ENCODE measurements around the gene PALLD. TPM values are rescaled to one million over a fixed set of nuclear protein-coding genes. Genes with fewer than 3 reads are reported as not detected.

Gene PALLD
- total RNA-seq, 4 donors from 2014 or later = 93.3 to 214 (median 174) TPM

- Histone ChIP-seq H3K36me3 (no peaks in the 10 kb centered on the region), H3K27ac (peak overlapping the region; percentile 1 to 85 (median 70)), H3K4me3 (peak overlapping the region in 1 of 4 donors; percentile 21), H3K9me3 (no peaks in the 10 kb centered on the region), H3K4me1 (peaks cover 0 to 80% (median 24%) of the 10 kb centered on the region in 4 donors), H3K27me3 (no peaks in the 10 kb centered on the region)
- DNase-seq (ENCODE audit: low spot score in 2 of 2) = no peak
- TF ChIP-seq POLR2A (IDR thresholded peaks at IDR 0.05) = no peak
- peak in 1 of 2 donors; percentile 18 for TF ChIP-seq EP300 (IDR thresholded peaks at IDR 0.05)
- 4 to 8% methylated on average over 10 of the region's 10 CpGs for WGBS, 2 donors
Observed at GRCh38 chr4:168849030-168849675, 352.3 kb downstream of the PALLD start.

- Histone ChIP-seq H3K4me1 (peaks cover 0 to 80% (median 20%) of the 10 kb centered on the region in 4 donors), H3K27me3 (no peaks in the 10 kb centered on the region), H3K36me3 (no peaks in the 10 kb centered on the region), H3K27ac (peak overlapping the region in 2 of 4 donors; percentile 78 to 85), H3K9me3 (no peaks in the 10 kb centered on the region), H3K4me3 (no peak overlapping the region)
- no peak for TF ChIP-seq CTCF (IDR thresholded peaks at IDR 0.05)
- no peak for TF ChIP-seq EP300 (IDR thresholded peaks at IDR 0.05)
- TF ChIP-seq POLR2A (IDR thresholded peaks at IDR 0.05) = no peak
- 74 to 78% methylated on average over 3 of the region's 3 CpGs for WGBS, 2 donors
- DNase-seq (ENCODE audit: low spot score in 2 of 2) = no peak
Observed at GRCh38 chr4:168849997-168850396, 353.1 kb downstream of the PALLD start.

- H3K27ac ChIP-seq = no peak overlapping the region
- DNase-seq (ENCODE audit: low spot score in 2 of 2) = no peak
- no peaks in the 10 kb centered on the region for H3K27me3 ChIP-seq
- no peaks in the 10 kb centered on the region for H3K36me3 ChIP-seq
- no peak overlapping the region for H3K4me3 ChIP-seq
- H3K9me3 ChIP-seq = no peaks in the 10 kb centered on the region
- WGBS, 2 donors = 92 to 96% methylated on average over 3 of the region's 3 CpGs
- TF ChIP-seq EP300 (IDR thresholded peaks at IDR 0.05) (no peak), POLR2A (IDR thresholded peaks at IDR 0.05) (no peak), CTCF (IDR thresholded peaks at IDR 0.05) (no peak)
- H3K4me1 ChIP-seq = peaks cover 0 to 73% (median 22%) of the 10 kb centered on the region in 4 donors
Observed at GRCh38 chr4:168852387-168852786, 355.5 kb downstream of the PALLD start.

- Histone ChIP-seq H3K36me3 (no peaks in the 10 kb centered on the region), H3K4me1 (peaks cover 0 to 75% (median 25%) of the 10 kb centered on the region in 4 donors), H3K4me3 (no peak overlapping the region), H3K27me3 (no peaks in the 10 kb centered on the region), H3K9me3 (no peaks in the 10 kb centered on the region), H3K27ac (peak overlapping the region in 3 of 4 donors; percentile 40 to 72 (median 69))
- TF ChIP-seq EP300 (IDR thresholded peaks at IDR 0.05) = no peak
- no peak for TF ChIP-seq POLR2A (IDR thresholded peaks at IDR 0.05)
- TF ChIP-seq CTCF (IDR thresholded peaks at IDR 0.05) = no peak
- DNase-seq (ENCODE audit: low spot score in 2 of 2) = no peak
- WGBS, 2 donors = 79% methylated on average over 6 of the region's 6 CpGs
Observed at GRCh38 chr4:168852933-168853713, 356.3 kb downstream of the PALLD start.

- H3K36me3 ChIP-seq = no peaks in the 10 kb centered on the region
- DNase-seq (ENCODE audit: low spot score in 2 of 2) = no peak
- H3K4me3 ChIP-seq = no peak overlapping the region
- TF ChIP-seq CTCF (IDR thresholded peaks at IDR 0.05) = no peak
- TF ChIP-seq EP300 (IDR thresholded peaks at IDR 0.05) = no peak
- TF ChIP-seq POLR2A (IDR thresholded peaks at IDR 0.05) = no peak
- WGBS, 2 donors = 83 to 84% methylated on average over 4 of the region's 4 CpGs
- H3K4me1 ChIP-seq = peaks cover 0 to 74% (median 25%) of the 10 kb centered on the region in 4 donors
- peak overlapping the region in 3 of 4 donors; percentile 40 to 72 (median 69) for H3K27ac ChIP-seq
- H3K27me3 ChIP-seq = no peaks in the 10 kb centered on the region
- H3K9me3 ChIP-seq = no peaks in the 10 kb centered on the region
Observed at GRCh38 chr4:168853770-168854169, 356.9 kb downstream of the PALLD start.
